Measurements from ENCODE around the gene GPR107.
"Not testable (repeated sequence)": the region's sequence is repeated elsewhere in the genome, so short reads cannot be mapped to it uniquely, and the experiment has no call there.

- TF ChIP-seq, protein P1, sequence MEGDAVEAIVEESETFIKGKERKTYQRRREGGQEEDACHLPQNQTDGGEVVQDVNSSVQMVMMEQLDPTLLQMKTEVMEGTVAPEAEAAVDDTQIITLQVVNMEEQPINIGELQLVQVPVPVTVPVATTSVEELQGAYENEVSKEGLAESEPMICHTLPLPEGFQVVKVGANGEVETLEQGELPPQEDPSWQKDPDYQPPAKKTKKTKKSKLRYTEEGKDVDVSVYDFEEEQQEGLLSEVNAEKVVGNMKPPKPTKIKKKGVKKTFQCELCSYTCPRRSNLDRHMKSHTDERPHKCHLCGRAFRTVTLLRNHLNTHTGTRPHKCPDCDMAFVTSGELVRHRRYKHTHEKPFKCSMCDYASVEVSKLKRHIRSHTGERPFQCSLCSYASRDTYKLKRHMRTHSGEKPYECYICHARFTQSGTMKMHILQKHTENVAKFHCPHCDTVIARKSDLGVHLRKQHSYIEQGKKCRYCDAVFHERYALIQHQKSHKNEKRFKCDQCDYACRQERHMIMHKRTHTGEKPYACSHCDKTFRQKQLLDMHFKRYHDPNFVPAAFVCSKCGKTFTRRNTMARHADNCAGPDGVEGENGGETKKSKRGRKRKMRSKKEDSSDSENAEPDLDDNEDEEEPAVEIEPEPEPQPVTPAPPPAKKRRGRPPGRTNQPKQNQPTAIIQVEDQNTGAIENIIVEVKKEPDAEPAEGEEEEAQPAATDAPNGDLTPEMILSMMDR (IDR thresholded peaks at IDR 0.05) = not testable (repeated sequence)
- not testable (repeated sequence) for TF ChIP-seq POLR2AphosphoS5 (IDR thresholded peaks at IDR 0.05); POLR2A (IDR thresholded peaks at IDR 0.05; ENCODE audit: low read depth)
Observed at GRCh38 chr9:130021842-130022241, 31.9 kb upstream of the GPR107 start.

Data from esophagus muscularis mucosa (tissue), 3 donors.